ENCODE measurements around the gene MTUS2. TPM values are rescaled to one million over a fixed set of nuclear protein-coding genes. Genes with fewer than 3 reads are reported as not detected.
"Not testable (repeated sequence)": the region's sequence is repeated elsewhere in the genome, so short reads cannot be mapped to it uniquely, and the experiment has no call there.

Gene MTUS2
- total RNA-seq, 1 donor from 2014 or later: 106 TPM

DNA sequence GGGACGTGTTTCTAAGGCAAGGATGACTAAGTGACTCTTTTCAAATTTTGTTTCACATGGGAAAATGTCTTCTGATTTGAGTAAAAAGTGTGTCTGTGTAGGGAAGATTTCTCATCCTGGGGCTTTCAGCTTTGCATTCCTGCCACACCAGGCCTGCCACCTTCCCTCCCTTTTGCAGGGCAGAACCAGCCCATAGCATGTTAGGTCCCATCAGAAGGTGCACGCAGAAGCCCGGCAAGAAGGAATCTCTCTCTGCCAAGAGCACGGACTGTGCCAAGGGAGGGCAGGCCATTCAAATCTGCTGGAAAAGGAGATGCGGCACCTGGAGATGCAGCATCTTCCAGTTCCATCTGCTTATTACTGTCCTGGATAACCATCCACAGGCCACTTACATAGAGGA is 563.3 kb downstream of the MTUS2 start:
- ATAC-seq (no peak), DNase-seq (ENCODE audit: missing footprints) (no peak)
- intact Hi-C loops (cut with DNase I): loop anchor here (10.0 kb wide), 1 partner anchor 91 kb away; no protein-coding TSS in a partner anchor

DNA sequence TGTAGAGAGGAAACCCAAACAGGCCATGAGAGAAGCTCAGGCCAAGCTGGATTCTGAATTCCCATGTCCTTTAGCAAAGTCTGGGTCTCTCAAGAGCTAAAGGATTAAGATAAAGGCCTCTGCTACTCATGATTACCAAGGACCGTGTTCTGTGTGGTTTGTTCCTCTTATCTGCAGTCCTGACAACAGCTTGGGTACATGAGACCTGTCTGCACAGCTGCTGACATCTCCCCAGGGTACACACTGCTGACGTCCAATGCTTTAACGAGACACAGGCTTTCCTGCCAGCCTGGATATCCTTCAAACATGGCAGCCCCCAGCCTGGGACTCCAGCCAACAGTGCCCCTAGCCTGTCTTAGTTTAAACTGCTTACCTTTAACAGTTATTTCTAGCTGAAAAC is 564.3 kb downstream of the MTUS2 start:
- DNase-seq (ENCODE audit: missing footprints): no peak
- ATAC-seq: peak; percentile 94
- intact Hi-C loops (cut with DNase I): loop anchor here (10.0 kb wide), 1 partner anchor 90 kb away; no protein-coding TSS in a partner anchor

DNA sequence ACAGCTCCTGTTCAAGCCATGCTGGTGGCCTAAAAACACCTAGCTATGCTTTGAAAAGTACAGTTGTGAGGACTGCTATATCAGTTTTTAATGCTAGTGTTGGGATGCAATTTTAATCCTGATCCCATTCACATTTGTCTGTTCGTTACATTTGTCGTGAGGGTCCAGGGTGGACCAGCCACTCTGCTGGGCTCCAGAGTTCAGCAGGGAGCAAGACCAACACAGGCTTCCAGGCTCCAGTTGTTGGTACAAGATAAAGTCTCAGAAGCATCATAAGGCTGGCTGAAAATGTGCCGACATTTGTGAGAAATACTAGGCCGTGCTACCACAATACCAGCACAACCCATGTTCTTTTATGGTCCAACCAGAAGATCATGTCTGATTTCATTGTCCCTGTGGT is 564.7 kb downstream of the MTUS2 start:
- DNase-seq (ENCODE audit: missing footprints) (no peak), ATAC-seq (no peak)
- intact Hi-C loops (cut with DNase I): loop anchor here (10.0 kb wide), 1 partner anchor 90 kb away; no protein-coding TSS in a partner anchor

DNA sequence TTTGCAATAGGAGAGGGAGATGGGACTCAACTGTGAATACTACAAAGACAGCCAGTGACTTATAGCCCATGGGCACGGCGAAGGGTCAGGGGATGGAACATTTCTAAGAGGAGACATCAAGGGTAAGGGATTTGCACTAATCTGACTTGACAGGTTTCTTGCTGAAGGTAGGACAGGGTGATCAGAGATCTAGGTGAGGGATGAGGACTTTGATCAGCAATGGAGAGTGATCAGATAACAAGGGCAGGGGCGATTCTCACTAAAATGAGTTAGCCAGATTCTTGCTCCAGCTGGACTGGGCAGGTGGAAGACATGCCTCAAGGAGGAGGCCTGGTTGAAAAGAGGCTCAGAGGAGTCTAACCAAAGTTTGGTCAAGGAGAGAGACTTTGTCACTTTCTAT is 566.1 kb downstream of the MTUS2 start:
- no peak for ATAC-seq
- DNase-seq (ENCODE audit: missing footprints): no peak
- intact Hi-C loops (cut with DNase I): loop anchor here (10.0 kb wide), 1 partner anchor 89 kb away; no protein-coding TSS in a partner anchor

DNA sequence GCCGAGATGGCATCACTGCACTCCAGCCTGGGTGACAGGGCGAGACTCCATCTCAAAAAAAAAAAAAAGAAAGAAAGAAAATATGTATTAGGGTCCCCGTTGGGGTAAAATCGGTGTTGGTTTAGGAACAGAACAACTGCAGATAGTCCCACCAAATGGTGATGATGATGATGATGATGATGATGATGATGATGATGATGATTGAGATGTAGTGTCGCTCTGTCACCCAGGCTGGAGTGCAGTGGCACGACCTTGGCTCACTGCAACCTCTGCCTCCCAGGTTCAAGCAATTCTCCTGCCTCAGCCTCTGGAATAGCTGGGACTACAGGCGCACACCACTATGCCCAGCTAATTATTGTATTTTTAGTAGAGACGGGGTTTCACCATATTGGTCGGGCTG is 570.5 kb downstream of the MTUS2 start:
- DNase-seq (ENCODE audit: missing footprints); intact Hi-C loops (cut with DNase I); ATAC-seq: not testable (repeated sequence)

DNA sequence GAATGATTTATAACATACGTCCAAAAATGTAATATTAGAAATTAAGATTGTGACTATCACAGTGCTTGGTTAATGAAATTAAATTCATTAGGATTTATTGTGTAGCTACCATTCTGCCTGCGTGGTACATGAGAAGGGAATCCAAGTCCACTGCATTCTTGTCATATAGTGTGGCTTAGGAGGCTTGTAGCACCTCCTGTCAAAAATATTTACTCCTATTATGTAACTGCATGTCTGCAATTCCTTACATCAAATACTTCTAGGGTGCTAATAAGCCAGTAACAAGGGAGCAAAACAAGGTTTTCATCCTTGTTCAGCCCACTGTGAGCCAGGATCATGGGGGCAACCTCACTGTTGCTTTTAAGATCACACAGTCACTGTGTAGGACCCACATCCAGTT is 576.3 kb downstream of the MTUS2 start:
- intact Hi-C loops (cut with DNase I): no loop called here
- no peak for DNase-seq (ENCODE audit: missing footprints)
- no peak for ATAC-seq

DNA sequence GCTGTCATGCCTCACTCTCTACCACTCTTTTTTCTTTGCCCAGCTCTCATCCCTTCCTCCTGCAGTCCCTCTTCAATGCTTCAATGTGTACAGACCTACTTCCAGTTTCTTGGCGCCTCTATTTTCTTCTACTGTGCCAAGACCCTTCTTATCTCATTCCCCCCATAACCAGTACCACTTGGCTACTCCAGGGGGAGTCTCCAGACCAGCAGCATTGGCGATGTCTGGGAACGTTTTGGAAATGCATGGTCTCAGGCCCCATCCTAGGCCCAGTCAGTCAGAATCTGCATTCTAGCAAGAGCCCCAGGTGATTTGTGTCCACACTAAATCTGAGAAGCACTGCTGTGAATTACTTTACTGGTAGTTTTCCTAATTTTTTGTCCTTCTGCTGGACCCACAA is 577.1 kb downstream of the MTUS2 start:
- DNase-seq (ENCODE audit: missing footprints): no peak
- ATAC-seq: no peak
- intact Hi-C loops (cut with DNase I): no loop called here

DNA sequence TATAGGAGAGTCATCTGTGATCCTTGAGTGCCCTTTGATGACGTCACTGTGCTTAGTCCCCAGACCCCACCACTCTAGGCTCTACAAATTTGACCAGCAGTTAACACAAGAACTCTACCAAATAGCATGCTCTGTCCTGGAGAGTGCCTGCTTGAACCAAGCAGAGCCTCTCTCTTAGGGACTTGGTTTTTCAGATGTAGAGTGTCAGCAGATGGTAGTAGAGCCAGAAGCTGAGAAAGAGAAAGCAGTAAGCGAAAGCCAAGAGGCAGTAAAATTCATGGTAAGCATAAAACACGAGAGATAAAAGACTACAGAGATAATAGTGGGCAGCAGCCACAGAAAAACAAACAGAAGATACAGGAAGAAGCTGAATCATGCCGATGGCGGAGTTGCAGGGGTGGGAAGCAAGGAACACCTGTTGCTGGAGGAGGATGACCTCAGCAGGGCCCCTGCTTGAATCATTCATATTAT is 582.1 kb downstream of the MTUS2 start:
- intact Hi-C loops (cut with DNase I): no loop called here
- no peak for DNase-seq (ENCODE audit: missing footprints)
- ATAC-seq: no peak

DNA sequence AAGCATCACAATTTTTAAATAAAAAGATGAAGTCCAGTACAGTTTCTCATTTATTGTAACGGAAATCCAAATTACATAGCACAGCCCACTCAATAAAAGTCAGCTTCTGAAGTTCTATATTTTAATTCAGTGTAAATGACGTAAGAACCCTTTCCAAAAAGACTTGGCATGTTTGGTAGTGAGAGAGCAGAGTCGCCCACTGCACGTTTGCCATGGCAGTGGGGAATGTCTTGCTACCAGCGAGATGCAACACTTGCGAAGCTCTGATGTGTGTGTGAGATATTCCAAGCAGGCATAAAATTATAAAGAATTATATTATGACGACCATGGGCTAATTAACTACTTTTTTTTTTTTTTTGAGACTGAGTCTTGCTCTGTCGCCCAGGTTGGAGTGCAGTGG is 585.3 kb downstream of the MTUS2 start:
- no peak for ATAC-seq
- intact Hi-C loops (cut with DNase I): no loop called here
- no peak for DNase-seq (ENCODE audit: missing footprints)

DNA sequence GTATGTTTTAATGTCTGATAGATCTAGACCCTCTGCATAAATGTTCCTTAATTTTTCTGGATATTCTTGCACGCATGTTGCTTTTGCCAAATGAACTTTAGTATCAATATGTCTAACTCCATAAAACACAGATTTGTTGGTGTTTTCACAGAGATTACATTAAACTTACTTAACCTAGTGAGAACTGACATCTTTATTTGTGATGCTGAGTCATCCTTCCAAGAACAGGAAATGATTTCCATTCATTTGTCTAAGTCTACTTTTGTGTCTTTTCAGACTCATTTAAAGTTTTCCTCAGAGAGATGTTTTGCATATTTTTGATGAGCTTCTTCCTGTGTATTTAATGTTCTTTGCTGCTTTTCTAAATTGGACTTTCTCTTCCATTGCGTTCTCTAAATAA is 591.3 kb downstream of the MTUS2 start:
- DNase-seq (ENCODE audit: missing footprints) (no peak), ATAC-seq (no peak)
- intact Hi-C loops (cut with DNase I): no loop called here

DNA sequence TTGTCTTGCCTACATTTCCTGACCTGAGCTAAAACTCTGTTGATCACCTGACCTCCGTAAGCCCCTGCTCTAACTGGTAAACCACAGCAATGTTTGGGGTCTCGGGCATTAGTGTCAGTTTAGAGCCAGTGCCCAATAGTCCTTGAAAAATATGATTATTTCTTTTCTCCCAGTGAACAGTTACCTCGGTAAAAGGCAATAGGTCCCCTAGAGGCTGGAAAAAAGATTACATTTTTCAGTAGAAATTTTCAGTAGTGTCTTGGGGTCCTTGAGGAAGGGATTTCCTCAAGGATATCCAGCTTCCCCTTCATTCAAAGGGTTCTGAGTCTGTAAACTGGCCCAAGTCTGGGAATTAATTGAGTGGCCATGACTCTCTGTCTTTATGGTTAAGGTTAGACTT is 597.9 kb downstream of the MTUS2 start:
- DNase-seq (ENCODE audit: missing footprints) (no peak), ATAC-seq (no peak)
- intact Hi-C loops (cut with DNase I): no loop called here

DNA sequence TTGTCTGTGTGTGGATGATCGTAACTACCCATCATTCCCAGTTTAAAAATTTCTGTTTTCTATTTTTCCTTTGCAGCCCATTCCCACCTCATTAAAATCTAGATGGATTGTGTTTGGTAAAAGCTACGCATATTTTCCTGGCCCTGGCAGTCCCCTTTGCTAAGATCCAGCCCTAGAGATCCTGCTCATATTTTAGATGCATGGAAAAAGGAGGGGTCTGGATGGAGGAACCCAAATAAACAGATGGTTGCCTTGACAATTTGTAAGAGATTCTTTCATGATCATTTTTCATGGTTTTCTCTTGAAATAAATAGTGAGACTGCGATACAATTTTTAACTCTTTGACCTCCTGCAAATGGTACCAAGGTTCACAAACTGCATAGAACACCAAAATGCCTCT is 601.0 kb downstream of the MTUS2 start:
- DNase-seq (ENCODE audit: missing footprints) (no peak), ATAC-seq (no peak)

DNA sequence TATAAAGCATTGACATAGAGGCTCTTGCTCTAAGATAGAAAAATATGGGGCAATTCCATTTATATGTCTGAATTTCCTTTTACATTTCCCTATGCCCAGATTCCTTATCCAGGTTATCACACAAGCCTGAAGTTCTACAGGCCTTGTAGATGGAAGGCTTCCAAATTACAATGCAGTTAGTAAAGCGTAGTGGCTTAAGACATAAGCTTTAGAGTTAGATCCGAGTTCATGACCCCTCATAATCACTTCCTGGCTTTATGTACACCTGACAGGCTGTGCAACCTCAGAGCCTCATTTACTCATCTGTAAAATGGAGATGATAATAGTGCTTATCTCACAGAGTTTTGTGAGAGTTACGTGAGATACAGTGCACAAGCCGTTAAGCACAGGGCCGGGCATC is 601.9 kb downstream of the MTUS2 start:
- ATAC-seq (no peak), DNase-seq (ENCODE audit: missing footprints) (no peak)
- intact Hi-C loops (cut with DNase I): no loop called here

More for the DNA sequence above, 601.0 kb downstream of the MTUS2 start:
- intact Hi-C loops (cut with DNase I): no loop called here

DNA sequence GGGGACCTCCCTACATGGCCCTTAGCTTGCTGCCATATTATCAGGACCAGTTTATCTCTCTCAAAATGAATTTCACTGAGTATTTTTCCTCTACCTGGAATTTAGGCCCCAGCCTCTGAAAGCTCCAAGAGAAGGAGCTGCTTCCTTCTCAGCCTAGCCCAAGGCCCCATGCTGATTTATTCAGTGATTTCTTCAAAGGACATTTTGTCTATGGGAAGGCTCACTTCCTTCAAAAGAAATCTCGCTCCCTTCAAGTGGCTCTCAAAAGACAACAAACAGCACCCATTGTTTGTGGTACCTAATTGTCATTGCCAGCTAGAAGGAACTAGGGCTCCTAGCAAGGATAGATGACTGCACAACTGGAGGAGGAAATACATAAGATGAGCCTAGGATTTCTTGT is 602.9 kb downstream of the MTUS2 start:
- intact Hi-C loops (cut with DNase I): no loop called here
- no peak for DNase-seq (ENCODE audit: missing footprints)
- no peak for ATAC-seq

DNA sequence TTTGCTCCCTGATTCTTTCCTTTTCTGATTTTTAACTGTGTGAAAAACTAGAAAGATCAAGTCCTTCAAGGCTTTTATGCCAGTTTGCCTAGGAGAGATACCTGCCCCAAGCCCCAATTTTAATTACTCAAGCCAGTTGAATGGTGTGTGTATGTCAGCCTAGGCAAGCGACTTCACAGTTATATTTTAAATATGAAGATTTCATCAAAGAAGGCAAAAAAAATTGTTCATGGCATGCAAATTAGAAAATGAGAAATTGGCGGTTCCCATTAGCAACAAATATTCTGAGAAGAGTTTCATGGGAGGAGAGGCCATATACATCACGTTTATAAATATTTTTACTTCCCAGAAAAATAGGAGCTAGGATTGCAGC is 607.8 kb downstream of the MTUS2 start:
- ATAC-seq (no peak), DNase-seq (ENCODE audit: missing footprints) (no peak)
- intact Hi-C loops (cut with DNase I): loop anchor here (5.0 kb wide), 1 partner anchor 44 kb away; no protein-coding TSS in a partner anchor

DNA sequence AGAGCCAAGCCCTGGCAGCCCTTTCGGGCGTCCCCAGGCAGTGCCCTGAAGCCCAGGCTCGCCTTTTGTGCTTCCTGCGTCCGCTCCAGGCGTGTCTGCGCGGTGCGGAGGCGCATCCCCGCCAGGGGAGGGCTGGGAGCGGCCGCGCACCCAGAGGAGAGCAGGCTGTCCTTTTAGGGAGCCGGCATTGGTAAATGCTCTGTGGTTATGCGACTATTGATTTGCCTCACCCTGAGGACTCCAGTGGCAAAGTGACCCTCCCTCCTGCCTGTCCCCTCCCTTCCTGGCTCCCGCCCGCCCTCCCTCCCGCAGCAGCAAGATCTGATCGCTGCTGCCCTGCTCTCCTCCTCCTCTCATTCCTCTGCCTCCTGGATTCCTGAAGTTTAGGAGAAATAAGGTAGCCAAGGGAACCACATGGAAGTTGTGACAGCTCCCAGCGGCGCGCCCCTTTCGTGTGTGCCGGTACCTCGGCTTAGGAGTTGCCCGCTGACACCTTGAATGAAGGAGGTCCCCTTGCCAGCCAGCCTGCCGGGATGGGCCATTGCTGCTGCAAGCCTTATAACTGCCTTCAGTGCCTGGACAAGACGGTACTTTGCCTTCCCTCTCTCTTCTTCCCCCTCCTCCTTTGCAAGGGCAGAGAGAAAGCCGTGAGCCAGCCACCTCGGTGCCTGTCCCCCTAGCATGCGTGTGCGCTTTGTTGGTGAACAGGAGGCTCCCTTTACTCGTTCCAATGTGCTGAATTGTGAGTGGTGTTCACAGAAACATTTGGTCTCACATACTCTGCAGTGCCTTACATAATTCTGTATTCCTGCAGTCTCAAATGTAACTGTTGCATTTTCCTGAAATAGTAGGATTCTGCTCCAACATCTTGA is 608.4 kb downstream of the MTUS2 start:
- ATAC-seq (peak; percentile 92), DNase-seq (ENCODE audit: missing footprints) (peak; percentile 77)
- intact Hi-C loops (cut with DNase I): loop anchor here (5.0 kb wide), 1 partner anchor 44 kb away; no protein-coding TSS in a partner anchor

DNA sequence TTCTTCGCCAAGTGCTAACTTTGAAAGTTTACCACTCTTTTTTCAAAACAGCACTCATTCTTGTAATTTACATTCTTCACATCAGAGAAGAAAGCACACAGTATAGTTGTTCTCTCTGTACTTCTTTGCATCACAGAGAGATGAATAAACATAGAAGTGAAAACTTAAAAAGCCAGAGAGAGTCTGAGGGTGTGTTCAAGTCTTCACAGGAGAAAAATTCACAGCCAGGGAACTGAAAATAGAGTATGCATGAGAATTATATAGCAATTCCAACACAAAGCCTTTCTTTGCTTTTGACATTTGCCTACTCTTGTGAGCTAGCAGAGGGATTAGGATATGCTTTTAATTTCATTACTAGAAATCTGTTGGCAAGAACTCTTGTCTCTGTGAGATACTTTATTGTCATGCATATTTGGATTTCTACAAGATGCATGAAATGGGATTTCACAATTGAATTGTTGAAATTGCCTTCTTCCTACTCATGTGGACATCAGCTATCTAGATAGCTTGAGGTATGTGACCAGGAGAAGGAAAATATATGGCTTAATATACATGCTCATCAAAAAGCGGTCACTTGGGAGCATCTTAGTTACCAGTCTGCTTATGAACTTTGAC is 609.3 kb downstream of the MTUS2 start:
- ATAC-seq (no peak), DNase-seq (ENCODE audit: missing footprints) (no peak)
- intact Hi-C loops (cut with DNase I): loop anchor here (5.0 kb wide), 1 partner anchor 43 kb away; no protein-coding TSS in a partner anchor

DNA sequence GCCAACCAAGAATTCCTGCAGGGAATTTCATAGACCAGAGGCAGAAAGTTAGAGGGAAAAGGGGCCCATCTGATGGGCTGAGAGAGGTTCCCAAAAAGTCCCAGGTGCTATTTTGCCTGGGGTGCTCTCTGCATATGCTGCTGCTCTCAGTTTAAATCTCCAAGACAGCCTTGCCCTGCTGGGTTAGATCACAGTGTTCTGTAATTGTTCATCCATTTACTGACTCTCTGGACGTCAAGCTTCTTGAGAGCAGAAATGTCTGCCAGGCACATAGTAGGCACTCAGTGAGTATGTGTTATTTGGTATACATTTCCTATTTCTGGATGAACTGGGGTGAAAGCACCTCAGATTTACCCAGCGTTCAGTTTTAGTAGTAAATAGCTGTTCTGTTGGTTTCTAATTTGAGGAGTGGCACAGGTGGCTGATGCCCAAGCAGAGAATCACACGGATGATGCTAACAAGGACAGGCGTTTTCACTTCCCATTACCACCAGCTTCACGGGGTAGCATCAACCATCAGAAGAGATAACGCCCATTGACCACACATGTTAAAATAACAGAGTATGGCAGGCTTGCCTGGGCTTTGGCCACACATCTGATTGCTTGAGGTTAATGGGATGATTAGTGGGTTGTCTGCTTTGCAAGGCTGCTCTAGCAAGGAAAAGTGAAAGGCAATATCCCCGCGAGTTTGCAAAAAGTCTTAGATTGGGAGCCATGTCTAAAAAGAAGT is 614.2 kb downstream of the MTUS2 start:
- ATAC-seq (no peak), DNase-seq (ENCODE audit: missing footprints) (no peak)
- intact Hi-C loops (cut with DNase I): loop anchor here (2.0 kb wide), 1 partner anchor 30 kb away; no protein-coding TSS in a partner anchor

All from Right ventricle myocardium inferior (tissue), 1 donor.